Tongue (tissue), 2 donors: ENCODE measurements around the gene CD44. TPM values are rescaled to one million over a fixed set of nuclear protein-coding genes. Genes with fewer than 3 reads are reported as not detected.

Experiments
- DNase-seq: peaks from one replicate; pipeline ENCODE4 v3.0.0-alpha.2; 2015
- total RNA-seq: library from RNA; depleted of rRNA; stranded (reverse); fragments of >200 nt; gene quantifications from one replicate; pipeline ENCODE4 v1.2.3, GENCODE V29; 2014

The CD44 gene
- total RNA-seq, 1 donor from 2014 or later, result 201 TPM

- DNase-seq, result peak; percentile 91
Observed at GRCh38 chr11:35139722-35140282, 831 bp downstream of the CD44 start.

- DNase-seq, result no peak
Observed at GRCh38 chr11:35141071-35141470, 2.1 kb downstream of the CD44 start.

- DNase-seq, result no peak
Observed at GRCh38 chr11:35141571-35141971, 2.6 kb downstream of the CD44 start.

GRCh38 chr11:35142481-35143075 lies 3.6 kb downstream of the CD44 start:
- DNase-seq, result no peak

GRCh38 chr11:35143297-35144135 lies 4.5 kb downstream of the CD44 start:
- no peak for DNase-seq

GRCh38 chr11:35144136-35144741 lies 5.3 kb downstream of the CD44 start:
- DNase-seq, result no peak

- DNase-seq, result no peak
Observed at GRCh38 chr11:35144806-35145205, 5.8 kb downstream of the CD44 start.

GRCh38 chr11:35145271-35145670 lies 6.3 kb downstream of the CD44 start:
- no peak for DNase-seq

GRCh38 chr11:35146074-35146521 lies 7.1 kb downstream of the CD44 start:
- DNase-seq, result no peak

- DNase-seq, result no peak
Observed at GRCh38 chr11:35146711-35147110, 7.7 kb downstream of the CD44 start.

- DNase-seq, result no peak
Observed at GRCh38 chr11:35147235-35147634, 8.3 kb downstream of the CD44 start.

GRCh38 chr11:35148163-35148837 lies 9.3 kb downstream of the CD44 start:
- no peak for DNase-seq

- DNase-seq, result no peak
Observed at GRCh38 chr11:35150454-35150853, 11.5 kb downstream of the CD44 start.

- DNase-seq, result no peak
Observed at GRCh38 chr11:35151241-35151640, 12.3 kb downstream of the CD44 start.

- DNase-seq, result peak; percentile 83
Observed at GRCh38 chr11:35151683-35152280, 12.8 kb downstream of the CD44 start.

GRCh38 chr11:35152575-35152974 lies 13.6 kb downstream of the CD44 start:
- no peak for DNase-seq

GRCh38 chr11:35153280-35153679 lies 14.3 kb downstream of the CD44 start:
- no peak for DNase-seq

- no peak for DNase-seq
Observed at GRCh38 chr11:35154952-35155351, 16.0 kb downstream of the CD44 start.

- no peak for DNase-seq
Observed at GRCh38 chr11:35155677-35156076, 16.7 kb downstream of the CD44 start.

- DNase-seq, result no peak
Observed at GRCh38 chr11:35157814-35158700, 19.1 kb downstream of the CD44 start.
